Measurements from ENCODE around the gene NYAP2. TPM values are rescaled to one million over a fixed set of nuclear protein-coding genes. Genes with fewer than 3 reads are reported as not detected.

The NYAP2 gene
- polyA plus RNA-seq, 1 experiment = not detected

GRCh38 chr2:225471039-225471438 lies 71.5 kb downstream of the NYAP2 start:
- no peaks in the 10 kb centered on the region for H3K36me3 ChIP-seq (ENCODE audit: control insufficient read depth, insufficient read depth, low read length)
- CTCF ChIA-PET = interaction anchor here (0.8 to 1.1 kb wide), 3 partner anchors 15 to 1574 kb away, joined by 3 read pairs; no protein-coding TSS in a partner anchor
- no peak overlapping the region for H3K4me3 ChIP-seq (ENCODE audit: low read depth, low read length)
- no peak for DNase-seq (ENCODE audit: low read depth)
- POLR2A ChIA-PET = no interaction called here
- H3K27me3 ChIP-seq (ENCODE audit: control insufficient read depth, insufficient read depth, low read length) = no peaks in the 10 kb centered on the region
- no peak for TF ChIP-seq CTCF (IDR thresholded peaks at IDR 0.05; ENCODE audit: insufficient read depth, low read depth, low read length)

- no peak for TF ChIP-seq CTCF (IDR thresholded peaks at IDR 0.05; ENCODE audit: insufficient read depth, low read depth, low read length)
- ChIA-PET CTCF (interaction anchor here (0.8 to 1.1 kb wide), 2 partner anchors 15 to 19 kb away, joined by 3 read pairs; no protein-coding TSS in a partner anchor), POLR2A (no interaction called here)
- Histone ChIP-seq H3K36me3 (ENCODE audit: control insufficient read depth, insufficient read depth, low read length) (no peaks in the 10 kb centered on the region), H3K27me3 (ENCODE audit: control insufficient read depth, insufficient read depth, low read length) (no peaks in the 10 kb centered on the region), H3K4me3 (ENCODE audit: low read depth, low read length) (no peak overlapping the region)
- DNase-seq (ENCODE audit: low read depth) = no peak
Observed at GRCh38 chr2:225471482-225471881, 72.0 kb downstream of the NYAP2 start.

GRCh38 chr2:225472161-225472560 lies 72.7 kb downstream of the NYAP2 start:
- POLR2A ChIA-PET = no interaction called here
- H3K36me3 ChIP-seq (ENCODE audit: control insufficient read depth, insufficient read depth, low read length) = no peaks in the 10 kb centered on the region
- TF ChIP-seq CTCF (IDR thresholded peaks at IDR 0.05; ENCODE audit: insufficient read depth, low read depth, low read length) = no peak
- DNase-seq (ENCODE audit: low read depth) = no peak
- no peaks in the 10 kb centered on the region for H3K27me3 ChIP-seq (ENCODE audit: control insufficient read depth, insufficient read depth, low read length)
- CTCF ChIA-PET = interaction anchor here (1.1 kb wide), 1 partner anchor 20 kb away, joined by 3 read pairs; no protein-coding TSS in a partner anchor
- H3K4me3 ChIP-seq (ENCODE audit: low read depth, low read length) = no peak overlapping the region

- H3K4me3 ChIP-seq (ENCODE audit: low read depth, low read length) = no peak overlapping the region
- no peaks in the 10 kb centered on the region for H3K27me3 ChIP-seq (ENCODE audit: control insufficient read depth, insufficient read depth, low read length)
- ChIA-PET CTCF (no interaction called here), POLR2A (no interaction called here)
- no peak for TF ChIP-seq CTCF (IDR thresholded peaks at IDR 0.05; ENCODE audit: insufficient read depth, low read depth, low read length)
- H3K36me3 ChIP-seq (ENCODE audit: control insufficient read depth, insufficient read depth, low read length) = no peaks in the 10 kb centered on the region
- no peak for DNase-seq (ENCODE audit: low read depth)
Observed at GRCh38 chr2:225479386-225479785, 79.9 kb downstream of the NYAP2 start.

GRCh38 chr2:225484751-225485150 lies 85.2 kb downstream of the NYAP2 start:
- no peaks in the 10 kb centered on the region for H3K27me3 ChIP-seq (ENCODE audit: control insufficient read depth, insufficient read depth, low read length)
- TF ChIP-seq CTCF (IDR thresholded peaks at IDR 0.05; ENCODE audit: insufficient read depth, low read depth, low read length) = no peak
- POLR2A ChIA-PET = no interaction called here
- H3K4me3 ChIP-seq (ENCODE audit: low read depth, low read length) = no peak overlapping the region
- DNase-seq (ENCODE audit: low read depth) = no peak
- no peaks in the 10 kb centered on the region for H3K36me3 ChIP-seq (ENCODE audit: control insufficient read depth, insufficient read depth, low read length)
- CTCF ChIA-PET = interaction anchor here (1.0 kb wide), 1 partner anchor 9 kb away, joined by 5 read pairs; no protein-coding TSS in a partner anchor
